ENCODE results near the gene TDO2.

DNA sequence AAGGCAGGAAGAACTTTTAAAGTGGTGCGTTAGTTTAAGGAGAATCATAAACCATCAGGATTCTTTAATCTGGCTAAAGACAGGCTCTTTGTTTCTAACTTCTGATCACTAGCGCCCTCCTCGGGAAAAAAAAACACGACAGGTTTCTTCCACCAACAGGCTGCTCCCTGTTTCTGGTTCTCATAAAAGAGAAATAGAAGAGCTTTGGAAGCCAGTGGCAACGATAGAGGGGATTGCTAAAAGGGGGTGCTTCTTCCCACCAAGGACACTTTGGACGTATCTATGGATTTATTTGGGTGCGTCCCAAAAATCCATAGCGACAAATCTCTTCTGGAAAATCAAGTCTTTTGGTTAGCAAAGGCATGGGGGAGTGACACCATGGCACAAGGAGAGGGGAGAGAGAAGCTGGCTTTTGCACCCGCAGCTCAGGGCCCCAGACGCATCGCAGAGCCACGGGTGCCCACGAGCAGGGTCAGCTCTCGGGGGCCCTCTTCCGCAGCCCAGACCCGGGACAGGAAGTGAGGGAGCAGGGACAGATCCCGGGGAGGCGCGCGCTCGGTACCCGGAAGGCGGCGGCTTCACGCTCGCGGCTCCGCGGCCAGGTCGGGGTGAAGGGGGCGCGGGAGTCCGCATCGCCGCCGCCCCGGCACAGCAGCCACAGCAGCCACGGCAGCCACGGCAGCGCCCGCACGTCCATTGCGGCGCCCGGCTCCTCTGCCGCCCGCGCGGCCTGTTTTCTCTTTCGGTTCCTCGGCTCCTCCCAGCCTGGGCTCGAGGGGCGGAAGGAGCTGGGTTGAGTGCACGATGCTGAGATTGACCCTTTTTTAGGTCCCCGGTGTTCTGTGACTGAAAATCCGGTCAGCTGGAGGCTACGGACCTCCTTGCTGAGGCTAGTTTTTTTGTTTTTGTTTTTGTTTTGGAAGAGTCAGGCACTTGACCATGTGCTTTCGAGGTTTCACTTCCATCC is 49.9 kb downstream of the TDO2 start, which contains the start of gene CTSO:
- no peak for TF ChIP-seq EZH2 (IDR thresholded peaks at IDR 0.05; ENCODE audit: low read length)
- TF ChIP-seq, protein P1, sequence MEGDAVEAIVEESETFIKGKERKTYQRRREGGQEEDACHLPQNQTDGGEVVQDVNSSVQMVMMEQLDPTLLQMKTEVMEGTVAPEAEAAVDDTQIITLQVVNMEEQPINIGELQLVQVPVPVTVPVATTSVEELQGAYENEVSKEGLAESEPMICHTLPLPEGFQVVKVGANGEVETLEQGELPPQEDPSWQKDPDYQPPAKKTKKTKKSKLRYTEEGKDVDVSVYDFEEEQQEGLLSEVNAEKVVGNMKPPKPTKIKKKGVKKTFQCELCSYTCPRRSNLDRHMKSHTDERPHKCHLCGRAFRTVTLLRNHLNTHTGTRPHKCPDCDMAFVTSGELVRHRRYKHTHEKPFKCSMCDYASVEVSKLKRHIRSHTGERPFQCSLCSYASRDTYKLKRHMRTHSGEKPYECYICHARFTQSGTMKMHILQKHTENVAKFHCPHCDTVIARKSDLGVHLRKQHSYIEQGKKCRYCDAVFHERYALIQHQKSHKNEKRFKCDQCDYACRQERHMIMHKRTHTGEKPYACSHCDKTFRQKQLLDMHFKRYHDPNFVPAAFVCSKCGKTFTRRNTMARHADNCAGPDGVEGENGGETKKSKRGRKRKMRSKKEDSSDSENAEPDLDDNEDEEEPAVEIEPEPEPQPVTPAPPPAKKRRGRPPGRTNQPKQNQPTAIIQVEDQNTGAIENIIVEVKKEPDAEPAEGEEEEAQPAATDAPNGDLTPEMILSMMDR (optimal IDR thresholded peaks at IDR 0.05 in 1 of 3, IDR thresholded peaks at IDR 0.05 in 1 of 3, conservative IDR thresholded peaks at IDR 0.05 in 1 of 3; ENCODE audit: extremely low read depth in 1 of 3, insufficient read depth in 2 of 3, low read length in 3 of 3): peak; percentile 29 to 54 (median 51)

Data from keratinocyte (primary cell).